Neutrophil (primary cell): ENCODE data around the gene C9.

Experiments
- H3K27ac ChIP-seq: fragments of 200-600 bp; sonication (generic); 2 replicates; pipeline ENCODE4 v1.5.1; 2016; ENCODE audit warnings: mild to moderate bottlenecking, moderate library complexity
- H3K27me3 ChIP-seq: fragments of 200-600 bp; sonication (generic); 2 replicates; pipeline ENCODE4 v1.6.0; 2016; ENCODE audit warnings: mild to moderate bottlenecking
- H3K36me3 ChIP-seq: fragments of 200-600 bp; sonication (generic); 2 replicates; pipeline ENCODE4 v1.5.1; 2017
- H3K4me1 ChIP-seq, 2 experiments: fragments of 200-600 bp in 1 of 2; sonication (generic) in 1 of 2; 1 replicate in 1 of 2; 2 replicates in 1 of 2; pipeline versions ENCODE4 v1.5.1 to v1.6.1; 2013 to 2016; ENCODE audit warnings: low read depth in 1 of 2, low read length in 1 of 2, mild to moderate bottlenecking in 1 of 2, moderate library complexity in 1 of 2; ENCODE audit not compliant: control insufficient read depth in 1 of 2, insufficient read depth in 1 of 2
- H3K4me3 ChIP-seq, 2 experiments: fragments of 200-600 bp in 1 of 2; sonication (generic) in 1 of 2; 1 replicate in 1 of 2; 2 replicates in 1 of 2; pipeline ENCODE4 v1.5.1; 2013 to 2016; ENCODE audit warnings: low read depth in 1 of 2, low read length in 1 of 2, mild to moderate bottlenecking in 1 of 2, moderate library complexity in 1 of 2
- H3K9me3 ChIP-seq: fragments of 200-600 bp; sonication (generic); 2 replicates; pipeline ENCODE4 v1.5.1; 2016
- TF ChIP-seq, protein P1 (sequence below): fragments of 200-600 bp; sonication (generic); IDR thresholded peaks from 2 replicates; pipeline ENCODE4 v1.5.1; 2016; ENCODE audit warnings: antibody characterized with exemption

C9 gene

DNA sequence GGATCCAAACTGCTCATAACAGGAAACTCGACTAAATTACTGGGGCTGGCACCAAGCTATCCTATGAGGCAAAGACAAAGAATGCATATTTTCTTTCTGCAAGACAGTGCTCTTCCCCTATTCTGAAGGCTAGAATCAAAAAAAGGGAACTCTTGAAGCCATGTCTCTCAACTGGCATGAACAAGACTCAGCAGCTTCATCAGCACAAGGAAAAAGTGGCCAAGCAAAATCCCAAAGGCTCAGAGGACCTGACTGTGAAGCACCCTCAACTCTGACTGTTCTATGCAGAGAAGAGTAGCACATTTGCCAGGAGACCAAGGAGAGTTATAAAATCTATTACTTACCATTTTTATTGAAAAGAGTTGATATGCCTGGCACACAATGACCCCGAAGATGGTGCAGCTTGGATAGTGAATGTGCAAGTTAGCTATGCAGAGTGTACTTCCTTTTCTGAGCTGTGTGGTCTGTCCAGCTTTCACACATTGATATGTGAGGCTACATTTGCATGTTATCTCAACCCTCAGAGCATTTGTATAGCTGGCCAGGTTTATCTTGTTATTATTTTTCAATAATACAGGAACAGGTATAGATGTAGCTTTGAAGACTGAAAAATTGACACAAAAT lies 94.0 kb downstream of the C9 start:
- H3K27ac ChIP-seq = peak overlapping the region; percentile 95
- no peaks in the 10 kb centered on the region for H3K27me3 ChIP-seq
- TF ChIP-seq, protein P1, sequence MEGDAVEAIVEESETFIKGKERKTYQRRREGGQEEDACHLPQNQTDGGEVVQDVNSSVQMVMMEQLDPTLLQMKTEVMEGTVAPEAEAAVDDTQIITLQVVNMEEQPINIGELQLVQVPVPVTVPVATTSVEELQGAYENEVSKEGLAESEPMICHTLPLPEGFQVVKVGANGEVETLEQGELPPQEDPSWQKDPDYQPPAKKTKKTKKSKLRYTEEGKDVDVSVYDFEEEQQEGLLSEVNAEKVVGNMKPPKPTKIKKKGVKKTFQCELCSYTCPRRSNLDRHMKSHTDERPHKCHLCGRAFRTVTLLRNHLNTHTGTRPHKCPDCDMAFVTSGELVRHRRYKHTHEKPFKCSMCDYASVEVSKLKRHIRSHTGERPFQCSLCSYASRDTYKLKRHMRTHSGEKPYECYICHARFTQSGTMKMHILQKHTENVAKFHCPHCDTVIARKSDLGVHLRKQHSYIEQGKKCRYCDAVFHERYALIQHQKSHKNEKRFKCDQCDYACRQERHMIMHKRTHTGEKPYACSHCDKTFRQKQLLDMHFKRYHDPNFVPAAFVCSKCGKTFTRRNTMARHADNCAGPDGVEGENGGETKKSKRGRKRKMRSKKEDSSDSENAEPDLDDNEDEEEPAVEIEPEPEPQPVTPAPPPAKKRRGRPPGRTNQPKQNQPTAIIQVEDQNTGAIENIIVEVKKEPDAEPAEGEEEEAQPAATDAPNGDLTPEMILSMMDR = no peak
- peaks cover 94 to 95% of the 10 kb centered on the region in 2 experiments for H3K4me1 ChIP-seq
- H3K4me3 ChIP-seq = peak overlapping the region; percentile 52 to 58
- no peaks in the 10 kb centered on the region for H3K36me3 ChIP-seq
- H3K9me3 ChIP-seq = no peaks in the 10 kb centered on the region

- TF ChIP-seq, protein P1 = no peak
- Histone ChIP-seq H3K27ac (peak overlapping the region; percentile 95), H3K4me3 (peak overlapping the region in 1 of 2 experiments; percentile 6), H3K36me3 (no peaks in the 10 kb centered on the region), H3K27me3 (no peaks in the 10 kb centered on the region), H3K4me1 (peaks cover 90 to 97% of the 10 kb centered on the region in 2 experiments), H3K9me3 (no peaks in the 10 kb centered on the region)
Observed at GRCh38 chr5:39267186-39267585, 97.1 kb downstream of the C9 start.

DNA sequence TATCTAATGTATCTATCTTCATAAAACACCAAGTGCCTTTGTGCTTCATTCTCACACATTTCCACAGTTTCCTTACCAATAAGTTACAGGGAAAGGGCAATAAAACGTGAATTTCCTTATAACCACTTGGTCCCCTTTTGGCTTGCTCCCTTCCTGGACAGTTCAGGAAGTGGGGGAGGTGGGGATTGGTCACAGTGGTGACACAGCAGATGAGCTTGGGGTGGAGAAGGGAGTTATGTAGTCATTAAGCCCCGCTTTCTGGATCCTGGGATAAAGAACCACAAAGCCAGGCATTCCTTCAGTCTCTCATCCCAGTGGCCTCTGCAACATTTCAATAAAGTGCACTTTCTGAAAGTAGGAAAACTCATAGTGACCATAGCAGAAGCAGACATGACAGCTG lies 97.9 kb downstream of the C9 start:
- peak overlapping the region; percentile 95 for H3K27ac ChIP-seq
- H3K4me1 ChIP-seq = peaks cover 83 to 90% of the 10 kb centered on the region in 2 experiments
- H3K9me3 ChIP-seq = no peaks in the 10 kb centered on the region
- no peaks in the 10 kb centered on the region for H3K36me3 ChIP-seq
- no peaks in the 10 kb centered on the region for H3K27me3 ChIP-seq
- TF ChIP-seq, protein P1 = no peak
- H3K4me3 ChIP-seq = peak overlapping the region in 1 of 2 experiments; percentile 6

- peaks cover 63 to 70% of the 10 kb centered on the region in 2 experiments for H3K4me1 ChIP-seq
- H3K27me3 ChIP-seq = no peaks in the 10 kb centered on the region
- H3K36me3 ChIP-seq = no peaks in the 10 kb centered on the region
- TF ChIP-seq, protein P1 = no peak
- H3K9me3 ChIP-seq = no peaks in the 10 kb centered on the region
- H3K27ac ChIP-seq = peak overlapping the region; percentile 74
- no peak overlapping the region for H3K4me3 ChIP-seq
Observed at GRCh38 chr5:39264528-39264927, 99.8 kb downstream of the C9 start.

GRCh38 chr5:39262981-39263380 lies 101.3 kb downstream of the C9 start:
- Histone ChIP-seq H3K27ac (peak overlapping the region; percentile 74), H3K27me3 (no peaks in the 10 kb centered on the region), H3K9me3 (no peaks in the 10 kb centered on the region), H3K36me3 (no peaks in the 10 kb centered on the region), H3K4me1 (peaks cover 58 to 60% of the 10 kb centered on the region in 2 experiments), H3K4me3 (no peak overlapping the region)
- TF ChIP-seq, protein P1 = no peak
